ENCODE measurements around the gene CKAP2.
"Not testable (repeated sequence)": the region's sequence is repeated elsewhere in the genome, so short reads cannot be mapped to it uniquely, and the experiment has no call there.

CKAP2 gene, protein sequence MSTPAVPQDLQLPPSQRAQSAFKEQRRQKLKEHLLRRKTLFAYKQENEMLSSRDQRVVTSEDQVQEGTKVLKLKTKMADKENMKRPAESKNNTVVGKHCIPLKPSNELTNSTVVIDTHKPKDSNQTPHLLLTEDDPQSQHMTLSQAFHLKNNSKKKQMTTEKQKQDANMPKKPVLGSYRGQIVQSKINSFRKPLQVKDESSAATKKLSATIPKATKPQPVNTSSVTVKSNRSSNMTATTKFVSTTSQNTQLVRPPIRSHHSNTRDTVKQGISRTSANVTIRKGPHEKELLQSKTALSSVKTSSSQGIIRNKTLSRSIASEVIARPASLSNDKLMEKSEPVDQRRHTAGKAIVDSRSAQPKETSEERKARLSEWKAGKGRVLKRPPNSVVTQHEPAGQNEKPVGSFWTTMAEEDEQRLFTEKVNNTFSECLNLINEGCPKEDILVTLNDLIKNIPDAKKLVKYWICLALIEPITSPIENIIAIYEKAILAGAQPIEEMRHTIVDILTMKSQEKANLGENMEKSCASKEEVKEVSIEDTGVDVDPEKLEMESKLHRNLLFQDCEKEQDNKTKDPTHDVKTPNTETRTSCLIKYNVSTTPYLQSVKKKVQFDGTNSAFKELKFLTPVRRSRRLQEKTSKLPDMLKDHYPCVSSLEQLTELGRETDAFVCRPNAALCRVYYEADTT

DNA sequence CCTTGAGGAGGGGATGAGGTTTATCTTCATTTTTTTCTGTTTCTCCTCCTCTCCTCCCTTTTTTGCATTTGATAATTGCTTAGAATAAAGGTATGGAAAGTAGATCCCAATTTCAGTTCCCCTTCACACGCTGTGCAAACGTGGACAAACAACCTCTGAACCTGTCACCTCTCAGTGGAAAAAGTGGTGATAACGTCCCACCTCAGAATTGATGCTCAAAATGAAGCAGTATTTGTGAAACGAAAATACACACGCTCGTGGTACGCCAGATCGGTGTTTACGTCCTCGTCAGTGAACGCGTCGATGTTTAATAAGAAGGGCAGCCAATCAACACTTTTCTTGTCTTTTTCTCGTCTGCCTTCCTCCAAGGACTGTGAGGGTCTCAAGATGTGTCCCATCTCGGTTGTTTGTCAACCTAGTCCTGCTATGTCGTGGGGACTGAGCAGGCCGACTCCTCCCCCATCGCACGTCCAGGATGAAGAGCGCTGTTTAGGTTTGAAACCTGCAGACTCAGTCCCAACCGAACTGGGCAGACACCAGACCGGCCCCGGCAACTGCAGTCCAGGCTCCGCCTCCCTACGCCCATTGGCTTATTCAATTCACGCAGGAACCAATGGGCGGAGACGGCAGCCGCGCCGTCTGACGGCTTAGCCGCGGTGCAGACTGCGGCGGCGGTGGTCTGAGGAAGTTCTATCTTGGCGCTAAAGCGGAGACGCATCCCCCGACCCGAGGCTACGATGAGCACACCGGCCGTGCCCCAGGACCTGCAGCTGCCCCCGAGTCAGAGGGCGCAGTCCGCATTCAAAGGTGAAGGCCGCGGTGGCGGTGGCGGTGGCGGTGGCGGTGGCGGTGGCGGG, at the start of gene CKAP2:
Gene CKAP2 (plus strand): TSS at position 659 of the 857 bp plus-strand sequence. CDS start 79 bp downstream, at position 738.
- DNase-seq = peak; percentile 95

DNA sequence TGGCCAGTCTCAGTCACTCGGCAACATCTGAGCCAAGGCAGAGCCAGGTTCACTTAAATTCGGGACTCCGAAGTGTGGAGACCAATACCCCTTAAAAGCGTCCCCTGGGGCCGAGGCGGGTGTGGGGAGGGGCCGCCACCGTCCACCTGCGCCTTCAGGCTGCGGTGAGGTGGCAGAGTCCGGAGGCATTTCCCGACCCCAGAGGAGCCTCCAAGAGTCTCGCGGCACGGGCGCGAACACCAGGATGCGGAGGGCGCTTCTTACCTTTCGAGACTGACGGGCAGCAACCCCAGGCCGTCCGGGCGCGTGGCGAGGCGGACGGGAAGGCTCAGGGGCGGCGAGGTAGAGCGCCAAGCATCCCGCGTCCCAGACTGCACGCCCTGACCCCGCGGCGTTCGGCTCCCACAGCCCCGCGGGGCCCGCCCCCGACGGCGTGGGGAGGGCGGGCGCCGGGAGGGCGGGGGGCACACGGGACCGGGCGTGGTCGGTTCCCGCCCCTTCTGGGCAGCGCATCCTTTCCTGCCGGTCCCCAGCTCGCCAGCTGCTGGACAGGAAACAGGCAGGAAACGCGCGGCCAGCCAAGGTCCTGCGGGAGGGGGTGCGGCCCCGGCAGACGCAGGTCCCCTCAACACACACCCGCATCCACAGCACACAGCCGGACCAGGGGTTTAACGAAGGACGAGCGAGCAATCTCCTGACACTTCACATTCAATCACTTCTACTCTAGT, 49.3 kb upstream of the CKAP2 start, which contains the start of gene THSD1:
Gene THSD1 (minus strand): TSS at position 406 of the 728 bp plus-strand sequence. CDS start 3,572 bp downstream, outside the sequence.
- DNase-seq = peak; percentile 79

DNA sequence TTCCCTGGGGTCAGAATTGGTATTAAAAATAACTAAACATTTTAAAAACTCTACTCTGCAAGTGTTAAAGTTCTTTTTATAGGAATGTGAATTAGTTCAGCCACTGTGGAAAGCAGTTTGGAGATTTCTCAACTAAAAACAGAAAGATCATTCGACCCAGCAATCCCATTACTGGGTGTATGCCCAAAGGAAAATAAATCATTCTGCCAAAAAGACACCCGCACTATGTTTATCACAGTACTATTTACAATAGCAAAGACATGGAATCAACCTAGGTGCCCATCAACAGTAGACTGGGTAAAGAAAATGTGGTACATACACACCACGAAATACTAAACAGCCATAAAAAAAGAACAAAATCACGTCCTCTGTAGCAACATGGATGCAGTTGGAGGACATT, 48.6 kb upstream of the CKAP2 start:
- DNase-seq = no peak

DNA sequence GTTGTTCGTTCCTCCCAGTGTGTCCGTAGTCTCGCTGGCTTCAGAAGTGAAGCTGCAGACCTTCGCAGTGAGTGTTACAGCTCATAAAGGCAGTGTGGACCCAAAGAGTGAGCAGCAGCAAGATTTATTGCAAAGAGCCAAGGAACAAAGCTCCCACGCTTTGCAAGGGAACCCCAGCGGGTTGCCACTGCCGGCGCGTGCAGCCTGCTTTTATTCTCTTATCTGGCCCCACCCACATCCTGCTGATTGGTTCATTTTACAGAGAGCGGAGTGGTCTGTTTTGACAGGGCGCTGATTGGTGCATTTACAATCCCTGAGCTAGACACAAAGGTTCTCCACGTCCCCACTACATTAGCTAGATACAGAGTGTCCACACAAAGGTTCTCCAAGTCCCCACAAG, 47.8 kb upstream of the CKAP2 start:
- DNase-seq = not testable (repeated sequence)

DNA sequence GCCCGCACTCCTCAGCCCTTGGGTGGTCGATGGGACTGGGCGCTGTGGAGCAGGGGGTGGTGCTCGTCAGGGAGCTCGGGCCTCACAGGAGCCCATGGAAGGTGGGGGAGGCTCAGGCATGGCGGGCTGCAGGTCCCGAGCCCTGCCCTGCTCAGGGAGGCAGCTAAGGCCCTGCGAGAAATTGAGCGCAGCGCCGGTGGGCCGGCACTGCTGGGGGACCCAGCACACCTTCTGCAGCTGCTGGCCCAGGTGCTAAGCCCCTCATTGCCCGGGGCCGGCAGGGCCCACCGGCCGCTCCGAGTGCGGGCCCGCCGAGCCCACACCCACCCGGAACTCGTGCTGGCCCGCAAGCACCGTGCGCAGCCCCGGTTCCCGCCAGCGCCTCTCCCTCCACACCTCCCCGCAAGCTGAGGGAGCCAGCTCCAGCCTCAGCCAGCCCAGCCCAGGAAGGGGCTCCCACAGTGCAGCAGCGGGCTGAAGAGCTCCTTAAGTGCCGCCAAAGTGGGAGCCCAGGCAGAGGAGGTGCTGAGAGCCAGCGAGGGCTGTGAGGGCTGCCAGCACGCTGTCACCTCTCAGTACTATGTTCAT, 47.1 kb upstream of the CKAP2 start:
- DNase-seq = not testable (repeated sequence)

DNA sequence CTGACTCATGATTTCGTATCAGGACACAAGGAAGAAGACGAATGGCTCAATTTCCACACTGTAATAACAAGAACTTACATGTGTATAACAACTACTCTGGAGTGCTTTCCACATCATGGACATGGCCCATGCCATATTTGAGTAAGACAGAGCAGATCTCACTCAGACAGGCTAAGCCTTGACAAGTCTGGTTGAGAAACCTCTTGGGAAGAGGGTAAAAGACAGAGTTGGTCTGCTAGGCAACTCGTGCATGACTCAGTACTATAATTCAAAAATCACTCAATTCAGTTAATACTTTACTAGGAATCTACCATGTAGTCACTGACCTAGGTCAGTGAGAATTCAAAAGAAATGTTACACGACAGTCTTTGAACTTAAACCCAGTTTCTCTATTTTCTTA, 43.6 kb upstream of the CKAP2 start:
- DNase-seq = no peak

DNA sequence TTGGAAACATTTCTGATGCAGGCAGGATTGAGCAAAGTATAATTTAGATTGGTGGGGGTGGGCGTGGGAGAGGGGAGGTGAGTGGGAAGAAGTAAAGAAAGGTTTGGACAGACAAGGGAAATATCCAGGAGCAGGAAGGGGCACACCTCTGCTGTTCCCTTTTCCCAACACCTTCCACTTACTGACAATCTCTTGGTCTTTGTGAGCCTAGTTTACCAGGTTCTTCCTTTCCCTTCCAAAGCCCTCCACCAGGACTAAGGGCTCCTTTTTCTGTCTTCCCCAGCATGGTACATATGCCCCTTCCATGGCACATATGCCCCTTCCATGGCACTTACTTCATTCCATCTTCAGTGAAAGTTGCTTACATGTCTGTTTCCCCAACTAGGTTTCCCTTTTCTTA, 43.1 kb upstream of the CKAP2 start:
- DNase-seq = no peak

DNA sequence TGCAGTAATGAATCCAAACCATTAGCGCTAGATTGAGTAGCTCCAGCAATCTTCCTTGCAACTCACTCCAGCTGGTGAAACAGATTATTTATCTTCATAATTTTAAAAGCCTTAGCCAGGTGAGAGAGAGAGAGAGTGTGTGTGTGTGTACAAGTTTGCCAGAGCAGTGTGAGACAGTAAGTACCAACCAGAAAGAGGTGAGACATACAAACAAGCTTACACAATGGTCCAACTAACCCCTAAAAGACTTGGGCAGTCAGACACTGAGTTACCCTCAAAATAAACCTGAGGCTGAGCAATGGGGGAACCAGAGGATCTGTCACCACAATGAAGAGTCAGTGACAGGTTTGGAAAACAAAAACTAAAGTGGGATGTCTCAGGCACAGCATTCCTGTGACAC, 41.2 kb upstream of the CKAP2 start:
- peak; percentile 19 for DNase-seq

DNA sequence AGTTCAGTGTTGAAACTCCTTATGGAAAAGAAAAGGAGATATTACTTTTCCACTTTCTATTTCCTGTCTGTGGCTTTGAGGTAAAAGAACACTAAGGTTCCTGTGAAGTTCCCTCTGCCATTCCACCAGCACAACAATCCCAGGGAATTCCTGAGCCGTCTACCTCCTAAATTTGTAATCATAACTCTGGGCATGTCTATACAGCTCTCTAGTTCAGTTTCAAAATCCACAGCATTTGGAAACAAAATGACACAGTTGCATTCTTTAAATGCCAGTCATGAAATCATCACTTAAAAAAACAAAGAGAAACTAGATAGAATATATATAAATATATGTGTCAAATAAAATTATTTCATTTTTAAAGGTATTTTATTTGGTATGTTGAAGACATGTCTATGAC, 40.3 kb upstream of the CKAP2 start:
- no peak for DNase-seq

DNA sequence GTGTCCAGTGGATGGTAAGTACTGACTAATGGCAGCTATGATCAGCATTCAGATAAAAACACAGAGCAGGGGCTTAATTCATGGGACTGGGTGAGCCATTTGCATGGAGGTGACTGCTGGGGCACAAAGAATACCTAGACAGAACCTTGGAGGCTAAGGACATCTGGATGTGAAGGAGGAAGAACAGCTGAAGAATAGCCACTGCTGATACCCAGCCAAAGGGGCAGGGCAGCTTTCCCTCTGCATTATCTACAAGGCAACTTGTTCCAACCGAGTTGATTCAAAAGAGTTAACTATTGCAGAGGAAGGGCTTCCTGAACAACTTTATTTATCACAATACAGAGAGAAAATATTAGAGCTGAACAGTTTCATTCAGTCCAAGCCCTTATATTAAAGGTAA, 36.2 kb upstream of the CKAP2 start:
- DNase-seq = no peak

DNA sequence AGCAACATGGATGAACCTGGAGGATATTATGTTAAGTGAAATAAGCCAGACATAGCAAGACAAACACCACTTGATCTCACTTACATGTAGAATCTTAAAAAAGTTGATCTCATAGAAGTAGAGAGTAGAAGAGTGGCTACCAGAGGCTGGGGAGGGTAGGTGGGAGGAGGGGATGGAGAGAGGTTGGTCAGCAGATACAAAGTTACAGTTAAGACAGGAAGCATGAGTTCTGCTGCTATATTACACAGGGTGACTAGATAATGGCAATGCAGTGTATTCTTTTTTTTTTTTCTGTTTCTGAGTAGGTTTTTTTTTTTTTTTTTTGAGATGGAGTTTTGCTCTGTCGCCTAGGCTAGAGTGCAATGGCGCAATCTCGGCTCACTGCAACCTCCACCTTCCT, 34.1 kb upstream of the CKAP2 start:
- DNase-seq = no peak

DNA sequence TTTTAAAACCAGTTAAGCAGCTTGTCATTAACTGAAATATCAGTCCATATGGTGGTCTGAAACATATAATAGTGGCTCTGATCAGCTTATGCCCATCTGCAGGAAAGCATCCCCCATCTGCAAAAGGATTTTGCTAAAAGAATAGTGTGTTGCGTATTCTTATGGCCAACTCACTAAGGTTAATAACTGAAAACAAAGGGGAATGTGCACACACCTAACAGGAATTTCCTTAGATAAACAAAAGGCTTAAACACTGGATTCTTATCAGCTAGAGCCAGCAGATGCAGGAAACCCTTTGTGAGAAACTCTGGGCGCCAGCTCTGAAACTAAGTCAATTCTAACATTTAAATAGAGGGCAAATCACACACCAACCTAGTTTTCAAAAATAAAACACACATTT, 27.0 kb upstream of the CKAP2 start:
- peak; percentile 90 for DNase-seq

DNA sequence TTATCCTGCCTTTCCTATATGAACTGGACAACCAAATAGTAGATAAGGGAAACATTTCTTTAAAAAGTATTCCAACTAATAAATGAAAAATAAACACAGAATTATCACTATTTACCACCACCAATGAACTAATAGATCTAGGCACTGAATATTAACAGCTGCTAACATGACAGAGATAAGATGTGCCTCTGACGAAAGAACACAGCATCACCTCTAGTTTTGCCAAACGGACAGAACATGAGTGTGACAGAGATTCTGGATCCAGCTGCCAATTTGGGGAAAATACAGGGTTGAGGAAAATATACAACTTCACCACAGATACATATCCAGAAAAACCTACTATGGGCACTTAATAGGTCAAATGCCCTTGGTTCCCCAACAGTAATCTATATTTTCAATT, 22.8 kb upstream of the CKAP2 start:
- DNase-seq = no peak

DNA sequence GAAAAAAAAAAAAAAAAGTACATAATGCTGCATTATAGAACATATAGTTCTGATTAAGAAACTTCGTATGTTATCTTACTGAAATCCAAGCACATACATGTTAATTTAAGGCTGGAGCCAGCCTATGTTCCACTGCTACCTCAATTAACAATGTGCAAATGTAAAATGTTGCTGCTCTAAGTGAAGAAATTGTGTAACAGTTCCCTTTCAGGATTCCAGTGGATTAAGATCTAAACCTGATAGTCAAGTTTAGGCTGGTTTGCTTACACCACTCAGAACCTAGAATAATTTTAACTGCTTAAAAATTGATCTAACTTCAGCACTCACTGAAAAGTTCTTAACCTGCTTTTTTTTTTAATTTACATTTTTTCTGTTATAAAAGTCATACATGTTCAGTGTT, 9.0 kb upstream of the CKAP2 start:
- DNase-seq = no peak

DNA sequence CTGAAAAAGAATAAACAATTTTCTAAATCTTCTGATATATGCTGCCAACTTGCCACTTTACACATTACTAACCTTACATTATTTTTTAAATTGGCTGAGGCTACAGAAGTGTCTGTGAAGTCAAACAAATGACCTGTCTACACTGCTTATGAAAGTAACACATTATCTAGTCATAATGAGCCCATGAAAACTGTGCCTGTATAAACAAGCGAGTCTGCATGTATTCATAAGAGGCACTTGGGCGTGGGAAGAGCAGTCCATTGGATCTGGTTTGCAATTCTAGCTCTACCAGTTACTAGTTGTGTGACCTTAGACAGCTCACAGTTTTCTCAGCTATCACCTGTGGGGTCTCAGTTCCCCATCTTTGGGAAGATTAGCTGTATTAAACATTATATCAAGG, 7.9 kb upstream of the CKAP2 start:
- no peak for DNase-seq

DNA sequence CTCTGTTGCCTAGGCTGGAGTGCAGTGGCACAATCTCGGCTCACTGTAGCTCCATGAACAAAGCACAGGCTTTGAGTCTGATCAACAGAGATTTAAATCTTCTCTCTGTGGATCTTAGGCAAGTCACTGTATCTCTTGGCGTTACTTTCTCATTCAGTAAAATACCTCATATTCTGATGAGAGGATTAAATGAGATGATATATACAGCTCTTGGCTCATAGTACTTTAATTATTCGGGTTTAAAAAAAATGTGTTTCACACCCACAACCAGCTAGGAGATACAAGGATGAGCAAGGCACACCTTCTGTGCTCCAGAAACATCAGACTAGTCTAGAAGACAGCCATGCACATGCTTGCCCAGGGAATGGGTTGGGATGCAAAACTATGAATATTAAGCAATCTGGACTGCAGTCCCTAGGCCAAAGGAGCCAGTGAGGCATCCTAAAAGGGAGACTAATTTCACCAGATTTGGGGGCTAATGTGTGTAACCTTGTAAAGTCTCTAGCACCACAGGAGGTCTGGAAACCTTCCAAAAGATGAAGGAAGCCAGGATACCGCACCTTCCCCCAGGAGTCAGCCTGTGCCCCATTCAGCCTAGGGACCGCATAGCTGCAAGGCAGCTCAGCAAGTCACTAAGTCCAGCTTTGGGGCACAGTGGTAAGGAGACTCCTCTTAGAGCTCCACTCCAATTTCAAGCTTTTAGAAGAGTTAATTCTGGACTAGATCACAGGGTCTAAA, 7.3 kb upstream of the CKAP2 start:
- DNase-seq = no peak

DNA sequence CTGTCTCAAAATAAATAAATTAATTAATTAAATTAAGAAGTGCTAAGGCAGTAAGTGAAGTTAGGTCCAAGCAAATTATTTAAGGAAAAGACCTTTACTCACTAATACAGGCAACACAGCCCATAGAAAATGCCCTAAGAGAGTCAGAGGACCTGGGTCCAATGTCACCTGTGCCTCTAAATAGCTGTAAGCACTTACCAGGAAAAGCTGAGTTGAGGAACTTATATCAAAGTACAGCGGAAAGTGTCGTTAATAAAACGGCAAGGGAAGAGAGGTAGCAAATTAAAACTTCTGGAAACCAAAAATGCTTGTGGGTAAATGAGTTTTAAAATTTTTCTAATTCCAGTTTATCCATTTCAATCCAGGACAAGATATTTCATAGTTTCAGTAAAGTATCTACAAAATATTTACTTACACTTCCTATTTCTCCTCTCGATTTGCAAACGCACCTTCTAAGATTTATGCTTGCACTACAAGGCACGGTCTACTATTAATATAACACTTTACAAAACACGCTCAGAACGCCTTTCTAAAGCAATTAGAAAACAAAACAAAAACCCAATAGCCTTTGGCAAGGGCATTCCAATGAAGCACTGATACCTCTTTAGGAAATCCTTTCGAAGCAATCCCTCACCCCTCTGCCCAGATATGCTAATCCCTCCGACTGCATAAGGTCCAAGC, 5.8 kb upstream of the CKAP2 start:
- no peak for DNase-seq

DNA sequence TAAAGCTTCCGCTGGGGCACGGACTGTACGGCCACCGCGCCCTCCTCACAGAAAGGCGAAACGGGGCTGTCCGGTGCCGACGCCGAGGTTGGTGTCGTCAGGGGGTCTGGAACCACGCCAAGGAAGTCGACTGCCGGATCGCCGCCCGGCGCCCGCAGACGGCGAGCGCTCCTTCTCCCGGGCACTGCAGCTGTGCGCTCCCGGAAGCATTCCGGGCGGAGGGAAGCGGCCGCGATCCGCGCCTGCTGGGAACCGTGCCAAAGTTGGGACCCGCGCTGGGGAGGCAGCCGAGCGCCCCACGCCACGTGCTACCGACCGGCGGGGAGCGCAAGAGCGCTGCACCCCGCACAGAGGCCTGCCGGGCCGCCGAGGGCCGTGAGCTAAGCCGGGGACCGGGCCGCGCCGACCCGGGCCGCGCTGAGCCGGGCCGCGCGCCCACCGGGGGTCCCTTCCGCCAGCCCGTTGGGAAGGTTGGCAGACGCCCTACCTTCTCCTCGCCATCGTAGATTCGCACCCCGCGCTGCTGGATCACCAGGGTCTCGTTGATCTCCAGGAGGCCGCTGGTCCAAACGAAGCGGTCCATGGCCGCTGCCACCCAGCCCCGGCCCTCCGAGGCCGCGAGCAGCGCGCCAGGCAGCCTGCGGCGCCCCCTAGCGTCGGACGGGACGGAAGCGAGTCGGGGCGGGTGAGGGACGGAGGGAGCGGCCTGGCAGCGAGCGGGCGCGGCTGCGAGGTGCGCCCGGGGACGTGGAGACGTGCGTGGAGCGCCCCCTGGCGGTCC, 5.1 kb upstream of the CKAP2 start, which contains the start of gene VPS36:
Gene VPS36 (minus strand): TSS at position 623 of the 781 bp plus-strand sequence. CDS start 40 bp downstream, at position 583.
- peak; percentile 93 for DNase-seq

DNA sequence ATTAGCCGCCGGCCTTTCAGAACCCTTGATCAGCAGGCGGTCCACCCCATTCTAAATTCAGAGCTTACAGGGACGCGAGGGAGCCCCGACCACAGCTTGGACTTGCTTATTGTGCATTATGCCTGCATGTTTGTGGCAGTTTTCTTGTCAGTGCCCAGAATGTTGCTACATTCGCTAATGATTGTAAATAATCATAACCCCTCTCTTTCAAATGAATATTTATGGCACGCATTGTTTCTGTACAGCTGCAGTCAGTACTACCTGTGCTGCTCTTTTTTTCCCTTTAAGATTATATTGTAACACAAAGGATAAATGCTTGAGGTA, 4.5 kb upstream of the CKAP2 start:
- no peak for DNase-seq
